ENCODE results near the gene JAKMIP1. TPM values are rescaled to one million over a fixed set of nuclear protein-coding genes. Genes with fewer than 3 reads are reported as not detected.
A peak's percentile ranks its signal among the peaks of the same experiment; 100 is the strongest.

Gene JAKMIP1
- 4.1 TPM for total RNA-seq (ENCODE audit: insufficient read depth, low replicate concordance)

GRCh38 chr4:6200011-6200921 is at the start of gene JAKMIP1:
JAKMIP1 (minus strand) TSS chr4:6200549; CDS start chr4:6112850, 87,699 bp downstream.
- DNase-seq (ENCODE audit: low spot score), result peak; percentile 47

- no peak for DNase-seq (ENCODE audit: low spot score)
Observed at GRCh38 chr4:6248394-6248793, 48.0 kb upstream of the JAKMIP1 start.

DNA sequence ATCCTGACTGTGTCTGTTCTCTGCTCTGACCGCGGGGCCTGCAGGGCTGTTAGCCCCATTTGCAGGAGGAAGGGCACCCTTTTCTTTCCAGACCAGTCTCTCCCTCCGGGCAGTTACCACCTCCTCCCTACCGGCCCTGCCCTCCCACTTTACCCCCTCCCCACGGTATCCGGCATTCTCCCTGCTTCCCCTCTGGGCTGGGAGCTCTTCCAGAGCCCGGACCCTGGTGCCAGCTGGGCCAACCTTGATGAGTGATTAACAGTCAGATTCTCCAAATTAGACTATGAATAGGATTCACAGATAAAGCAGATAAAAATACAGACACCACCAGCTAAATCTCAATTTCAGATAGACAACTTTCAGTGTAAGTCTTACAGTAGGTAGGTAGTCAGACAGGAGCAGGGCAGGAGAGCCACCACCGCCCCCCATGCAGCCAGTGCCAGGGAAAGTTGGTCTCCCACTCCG is 45.9 kb upstream of the JAKMIP1 start:
- no peak for DNase-seq (ENCODE audit: low spot score)

DNA sequence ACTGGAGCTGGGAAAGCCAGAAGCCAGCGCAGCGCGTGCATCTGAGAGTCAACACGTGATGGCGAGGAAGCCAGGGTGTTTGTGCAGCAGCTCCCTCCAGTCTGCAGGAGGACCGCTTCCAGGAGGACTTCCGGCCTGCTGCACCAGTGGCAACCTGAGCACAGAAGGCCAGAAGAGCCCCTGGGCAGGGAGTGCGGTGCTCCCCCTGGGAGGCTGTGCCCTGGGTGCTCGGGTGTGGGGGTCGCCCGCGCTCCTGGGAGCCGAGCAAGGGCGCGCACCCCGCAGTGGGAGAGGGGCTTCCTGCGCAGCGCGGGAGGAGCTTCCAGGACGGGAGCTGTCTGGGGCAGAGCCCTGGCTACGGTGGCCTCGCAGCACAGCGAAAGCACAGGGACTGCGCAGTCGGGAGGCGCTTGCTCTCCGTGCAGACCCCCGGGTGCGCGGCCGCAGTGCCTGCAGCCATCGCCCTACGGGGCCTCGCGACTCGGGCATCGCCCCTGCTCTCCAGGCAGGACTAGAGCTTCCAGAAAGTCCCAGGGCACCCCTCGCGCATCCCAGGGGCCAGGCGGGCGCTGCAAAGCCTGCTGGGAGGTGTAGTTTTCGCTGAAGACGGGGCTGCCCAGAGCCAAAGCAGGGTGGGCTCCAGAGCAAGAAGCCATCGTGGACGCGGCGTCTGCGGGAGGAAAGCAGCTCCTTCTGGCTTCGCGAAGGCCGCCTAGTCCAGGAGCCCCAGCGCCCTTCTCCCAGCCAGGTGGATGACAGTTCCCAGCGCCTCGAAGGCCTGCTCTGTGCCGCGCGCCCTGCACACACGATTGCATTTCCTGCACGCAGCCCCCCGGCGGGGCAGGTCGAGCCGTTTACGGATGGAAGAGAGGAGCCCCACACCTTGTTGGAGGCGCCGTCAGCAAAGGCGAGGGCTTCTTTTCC is 45.2 kb upstream of the JAKMIP1 start:
- DNase-seq (ENCODE audit: low spot score), result peak; percentile 36

GRCh38 chr4:6242271-6243029 is 42.1 kb upstream of the JAKMIP1 start:
- DNase-seq (ENCODE audit: low spot score), result no peak

- DNase-seq (ENCODE audit: low spot score), result no peak
Observed at GRCh38 chr4:6241062-6241845, 40.9 kb upstream of the JAKMIP1 start.

- DNase-seq (ENCODE audit: low spot score), result no peak
Observed at GRCh38 chr4:6239968-6240367, 39.6 kb upstream of the JAKMIP1 start.

GRCh38 chr4:6239486-6239885 is 39.1 kb upstream of the JAKMIP1 start:
- no peak for DNase-seq (ENCODE audit: low spot score)

GRCh38 chr4:6236816-6237390 is 36.6 kb upstream of the JAKMIP1 start:
- DNase-seq (ENCODE audit: low spot score), result no peak

DNA sequence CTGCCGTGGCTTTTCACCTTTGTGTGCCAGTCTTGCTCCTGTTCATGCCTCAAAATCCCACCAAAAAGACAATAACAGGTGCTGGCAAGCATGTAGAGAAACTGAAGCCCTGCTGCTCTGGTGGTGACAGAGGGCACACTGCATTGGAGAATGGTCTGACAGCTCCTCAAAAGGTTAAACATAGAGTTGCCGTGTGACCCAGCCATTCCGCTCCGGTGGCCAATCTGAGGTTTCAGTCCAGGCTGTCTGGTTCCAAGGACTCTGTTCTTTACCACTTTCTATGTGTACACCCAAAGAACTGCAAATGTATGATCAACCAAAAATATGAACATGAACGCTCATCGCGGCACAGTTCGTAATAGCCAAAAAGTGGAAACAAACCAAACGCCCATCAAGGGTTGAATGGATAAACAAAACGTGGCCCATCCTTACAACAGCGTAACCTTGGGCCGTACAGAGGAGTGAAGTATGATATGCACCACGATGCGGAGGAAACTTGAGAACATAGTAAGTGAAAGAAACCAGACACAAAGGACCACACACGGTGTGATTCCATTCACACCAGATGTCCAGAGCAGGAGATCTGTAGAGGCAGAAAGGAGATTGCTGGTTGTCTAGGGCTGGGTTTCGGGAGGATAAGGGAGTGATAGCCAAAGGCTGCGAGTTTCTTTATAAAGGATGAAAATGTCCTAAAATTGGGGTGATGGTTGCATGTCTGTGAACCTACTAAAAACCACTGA is 35.7 kb upstream of the JAKMIP1 start:
- DNase-seq (ENCODE audit: low spot score), result peak; percentile 9

- no peak for DNase-seq (ENCODE audit: low spot score)
Observed at GRCh38 chr4:6235012-6235411, 34.7 kb upstream of the JAKMIP1 start.

- no peak for DNase-seq (ENCODE audit: low spot score)
Observed at GRCh38 chr4:6233929-6234328, 33.6 kb upstream of the JAKMIP1 start.

DNA sequence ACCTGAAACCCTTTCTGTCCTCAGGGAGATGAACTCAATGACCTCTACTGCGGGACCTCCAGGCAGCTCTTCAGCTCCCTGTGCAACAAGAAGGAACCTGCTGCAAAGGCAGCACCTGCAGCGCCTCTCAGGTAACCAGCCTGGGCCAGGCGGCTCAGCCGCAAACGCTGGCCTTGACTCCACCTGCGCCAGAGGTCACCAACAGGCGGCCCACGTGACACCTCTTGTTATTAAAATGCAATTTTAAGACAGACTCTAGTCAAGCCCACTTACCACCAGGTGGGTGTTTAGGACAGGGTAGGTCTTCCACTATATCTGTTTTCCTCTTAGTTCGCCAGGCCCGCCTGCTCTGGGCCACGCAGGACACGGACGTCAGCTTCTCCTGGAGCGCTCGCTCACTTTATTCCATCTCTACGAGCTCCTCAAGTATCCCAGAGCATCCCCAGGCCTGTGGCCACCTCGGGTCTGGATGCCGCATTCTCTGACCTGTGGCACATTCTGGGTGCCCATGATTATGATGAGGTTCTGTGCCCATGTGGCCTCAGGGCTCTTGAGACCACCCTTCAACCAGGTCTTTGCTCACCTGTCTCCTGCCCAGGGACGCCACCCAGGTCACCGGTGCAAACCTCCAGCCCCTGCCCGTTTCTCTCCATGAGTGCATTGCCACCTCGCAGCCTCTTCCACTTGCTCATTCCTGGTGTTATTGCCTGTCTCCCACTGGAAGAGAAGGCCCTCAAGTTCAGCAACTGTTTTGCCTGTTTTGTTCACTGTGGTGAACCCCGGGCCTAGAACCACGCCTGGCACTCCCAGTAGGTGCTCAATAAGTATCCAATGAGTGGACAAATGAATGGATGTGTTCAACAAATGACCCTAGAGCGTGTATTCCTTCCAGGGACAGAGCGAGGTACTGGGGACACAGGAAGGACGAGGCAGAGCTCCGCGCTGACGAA is 32.8 kb upstream of the JAKMIP1 start:
- DNase-seq (ENCODE audit: low spot score), result no peak

DNA sequence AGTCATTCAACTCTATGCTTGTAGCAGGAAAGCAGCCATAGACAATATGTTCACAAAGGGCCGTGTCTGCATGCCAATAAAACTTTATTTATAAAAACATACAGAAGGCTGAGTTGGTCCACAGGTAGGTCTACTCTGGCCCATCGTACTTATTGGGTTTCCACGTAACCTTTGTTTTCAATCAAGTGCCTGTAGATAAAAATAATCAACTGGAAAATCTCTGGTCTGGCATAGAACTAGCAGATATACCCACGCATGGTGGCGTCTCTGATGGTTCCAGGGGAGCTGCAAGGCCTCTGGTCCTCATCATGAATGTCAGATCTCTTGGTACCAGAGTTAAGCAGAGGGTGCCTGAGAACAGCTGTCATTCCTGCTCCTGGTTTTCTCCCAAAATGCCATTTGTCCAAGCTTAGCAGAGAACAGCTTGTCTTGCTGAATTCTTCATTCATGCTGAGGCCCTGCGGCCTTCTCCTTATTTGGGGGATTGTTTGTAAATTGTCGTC is 31.4 kb upstream of the JAKMIP1 start:
- DNase-seq (ENCODE audit: low spot score), result no peak

- no peak for DNase-seq (ENCODE audit: low spot score)
Observed at GRCh38 chr4:6230827-6231662, 30.7 kb upstream of the JAKMIP1 start.

DNA sequence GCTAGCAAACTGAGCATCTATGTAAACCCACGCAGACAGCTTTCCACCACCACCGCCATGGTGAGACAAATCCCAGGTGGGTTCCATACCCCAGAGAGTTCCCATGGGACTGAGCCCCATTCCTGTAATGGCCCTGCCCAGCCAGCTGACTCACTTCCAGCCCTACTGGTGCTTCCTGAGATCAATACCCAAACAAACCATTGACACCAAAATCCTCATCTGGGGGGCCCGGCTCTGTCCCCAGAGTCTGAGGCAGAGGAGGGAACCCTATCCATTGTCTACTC is 30.1 kb upstream of the JAKMIP1 start:
- DNase-seq (ENCODE audit: low spot score), result no peak

- DNase-seq (ENCODE audit: low spot score), result no peak
Observed at GRCh38 chr4:6229671-6230501, 29.5 kb upstream of the JAKMIP1 start.

All from umbilical cord (tissue), 2 donors.